ENCODE results near the gene MB21D2. TPM values are rescaled to one million over a fixed set of nuclear protein-coding genes. Genes with fewer than 3 reads are reported as not detected.

MB21D2 gene
- total RNA-seq, 4 donors from 2014 or later, result 1.5 to 3.8 (median 2.7) TPM

DNA sequence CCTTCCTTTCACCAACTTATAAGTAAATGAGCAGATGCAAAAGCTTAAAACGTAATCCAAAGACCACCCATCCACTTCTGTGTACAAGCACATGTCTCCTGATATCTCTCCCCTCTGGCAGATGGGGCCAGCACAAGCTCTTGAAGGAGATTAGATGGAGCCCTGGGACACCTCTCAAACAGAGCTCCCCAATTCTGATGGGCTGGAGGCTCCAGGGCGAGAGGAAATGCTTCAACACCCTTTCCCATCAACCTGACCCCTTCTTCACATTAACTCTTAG, 73.2 kb downstream of the MB21D2 start:
- TF ChIP-seq POLR2A (IDR thresholded peaks at IDR 0.05) (no peak), CTCF (IDR thresholded peaks at IDR 0.05 in 4 of 5, conservative IDR thresholded peaks at IDR 0.05 in 1 of 5) (no peak)
- no peak for DNase-seq
- intact Hi-C loops (cut with DNase I; ENCODE audit: low total_unique reads) (no loop called here), in situ Hi-C loops (cut with MboI; ENCODE audit: low sequenced_read_pairs in 4 of 4) (no loop called here)
- H3K27me3 ChIP-seq, result no peaks in the 10 kb centered on the region
- no peak overlapping the region for H3K27ac ChIP-seq
- no peak overlapping the region for H3K4me3 ChIP-seq
- H3K9me3 ChIP-seq, result no peaks in the 10 kb centered on the region
- H3K36me3 ChIP-seq, result no peaks in the 10 kb centered on the region
- peaks cover 16 to 17% of the 10 kb centered on the region in 2 donors for H3K4me1 ChIP-seq
- no peak for ATAC-seq

DNA sequence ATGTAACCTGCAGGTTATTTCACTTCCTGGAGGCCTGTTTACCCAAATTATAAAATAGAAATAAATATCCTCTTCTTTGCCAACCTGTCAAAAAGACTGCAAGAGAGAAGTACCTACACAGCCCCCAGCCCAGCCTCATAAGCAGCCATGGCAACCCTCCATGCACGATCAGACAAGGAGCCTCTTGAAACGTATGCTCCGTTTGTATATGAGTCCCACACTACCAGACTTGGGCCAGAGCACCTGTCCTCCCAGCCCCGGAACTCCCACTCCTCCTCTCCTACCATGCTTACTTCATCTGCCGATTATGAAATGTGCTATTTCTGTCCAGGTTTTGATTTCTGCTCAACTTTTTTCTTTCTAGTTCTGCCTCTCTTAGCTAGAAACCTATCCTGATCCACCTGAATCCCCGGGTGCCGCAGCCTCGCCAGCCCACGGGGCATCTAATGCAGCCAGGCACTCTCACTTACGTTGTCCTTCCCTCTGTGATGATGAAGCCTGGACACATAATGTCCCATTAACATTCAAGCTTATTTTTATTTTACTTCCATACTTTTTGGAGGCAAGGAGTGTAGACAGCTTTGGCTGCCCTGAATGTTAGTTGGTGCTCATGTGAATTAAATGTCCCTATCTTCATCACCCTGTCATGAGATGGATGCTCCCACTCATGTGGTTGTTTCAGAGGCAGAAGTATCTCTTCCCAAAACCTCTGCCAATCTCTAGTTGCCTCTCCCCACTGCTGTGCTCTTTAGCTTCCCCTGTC, 73.8 kb downstream of the MB21D2 start:
- TF ChIP-seq CTCF (IDR thresholded peaks at IDR 0.05 in 4 of 5, conservative IDR thresholded peaks at IDR 0.05 in 1 of 5), result no peak
- no peak for TF ChIP-seq POLR2A (IDR thresholded peaks at IDR 0.05)
- peak in 1 of 2 donors; percentile 18 for ATAC-seq
- intact Hi-C loops (cut with DNase I; ENCODE audit: low total_unique reads), result no loop called here

GRCh38 chr3:192843119-192843518, 74.5 kb downstream of the MB21D2 start:
- H3K36me3 ChIP-seq, result no peaks in the 10 kb centered on the region
- intact Hi-C loops (cut with DNase I; ENCODE audit: low total_unique reads) (no loop called here), in situ Hi-C loops (cut with MboI; ENCODE audit: low sequenced_read_pairs in 4 of 4) (no loop called here)
- H3K9me3 ChIP-seq, result no peaks in the 10 kb centered on the region
- H3K27ac ChIP-seq, result no peak overlapping the region
- DNase-seq (no peak), ATAC-seq (no peak)
- TF ChIP-seq CTCF (IDR thresholded peaks at IDR 0.05 in 4 of 5, conservative IDR thresholded peaks at IDR 0.05 in 1 of 5) (no peak), POLR2A (IDR thresholded peaks at IDR 0.05) (no peak)
- H3K4me3 ChIP-seq, result no peak overlapping the region
- peaks cover 16 to 17% of the 10 kb centered on the region in 2 donors for H3K4me1 ChIP-seq
- no peaks in the 10 kb centered on the region for H3K27me3 ChIP-seq

More for the DNA sequence above, 73.8 kb downstream of the MB21D2 start:
- H3K4me3 ChIP-seq, result no peak overlapping the region
- H3K27ac ChIP-seq, result no peak overlapping the region
- no peak for DNase-seq
- H3K36me3 ChIP-seq, result no peaks in the 10 kb centered on the region
- in situ Hi-C loops (cut with MboI; ENCODE audit: low sequenced_read_pairs in 4 of 4), result no loop called here
- H3K4me1 ChIP-seq, result peaks cover 16 to 17% of the 10 kb centered on the region in 2 donors
- H3K27me3 ChIP-seq, result no peaks in the 10 kb centered on the region
- H3K9me3 ChIP-seq, result no peaks in the 10 kb centered on the region

GRCh38 chr3:192842711-192843110, 74.9 kb downstream of the MB21D2 start:
- no peak overlapping the region for H3K4me3 ChIP-seq
- intact Hi-C loops (cut with DNase I; ENCODE audit: low total_unique reads), result no loop called here
- peaks cover 16 to 17% of the 10 kb centered on the region in 2 donors for H3K4me1 ChIP-seq
- H3K36me3 ChIP-seq, result no peaks in the 10 kb centered on the region
- no peak for DNase-seq
- H3K27me3 ChIP-seq, result no peaks in the 10 kb centered on the region
- H3K9me3 ChIP-seq, result no peaks in the 10 kb centered on the region
- in situ Hi-C loops (cut with MboI; ENCODE audit: low sequenced_read_pairs in 4 of 4), result no loop called here
- ATAC-seq, result no peak
- no peak overlapping the region for H3K27ac ChIP-seq
- no peak for TF ChIP-seq POLR2A (IDR thresholded peaks at IDR 0.05)
- no peak for TF ChIP-seq CTCF (IDR thresholded peaks at IDR 0.05 in 4 of 5, conservative IDR thresholded peaks at IDR 0.05 in 1 of 5)

GRCh38 chr3:192842138-192842537, 75.5 kb downstream of the MB21D2 start:
- in situ Hi-C loops (cut with MboI; ENCODE audit: low sequenced_read_pairs in 4 of 4) (no loop called here), intact Hi-C loops (cut with DNase I; ENCODE audit: low total_unique reads) (no loop called here)
- Histone ChIP-seq H3K9me3 (no peaks in the 10 kb centered on the region), H3K36me3 (no peaks in the 10 kb centered on the region), H3K27ac (no peak overlapping the region), H3K4me1 (peaks cover 16 to 17% of the 10 kb centered on the region in 2 donors), H3K27me3 (no peaks in the 10 kb centered on the region), H3K4me3 (no peak overlapping the region)
- no peak for ATAC-seq
- no peak for TF ChIP-seq POLR2A (IDR thresholded peaks at IDR 0.05)
- no peak for TF ChIP-seq CTCF (IDR thresholded peaks at IDR 0.05 in 4 of 5, conservative IDR thresholded peaks at IDR 0.05 in 1 of 5)
- no peak for DNase-seq

Measured in gastrocnemius medialis (tissue), 4 donors.